Gastroesophageal sphincter (tissue), 4 donors: ENCODE results near the gene FURIN. TPM values are rescaled to one million over a fixed set of nuclear protein-coding genes. Genes with fewer than 3 reads are reported as not detected.

Experiments used
- ATAC-seq: fragments of 150-250 bp; one replicate; pipeline ENCODE4 v1.9.1; 2016; ENCODE audit warnings: mild to moderate bottlenecking, moderate library complexity
- H3K27ac ChIP-seq, 4 donors: fragments of 200-600 bp; sonication (generic) in 3 of 4; 1 replicate in 3 of 4; 2 replicates in 1 of 4; pipeline ENCODE4 v1.5.1; 2016 to 2019
- H3K27me3 ChIP-seq: fragments of 200-600 bp; sonication (generic); one replicate; pipeline ENCODE4 v1.5.1; 2019
- H3K36me3 ChIP-seq, 2 donors: fragments of 200-600 bp; sonication (generic); one replicate each; pipeline ENCODE4 v1.5.1; 2019; ENCODE audit warnings: control low read depth in 1 of 2
- H3K4me1 ChIP-seq, 3 donors: fragments of 200-600 bp; sonication (generic); 1 replicate in 2 of 3; 2 replicates in 1 of 3; pipeline ENCODE4 v1.5.1; 2016 to 2019; ENCODE audit warnings: control low read depth in 2 of 3
- H3K4me3 ChIP-seq, 2 donors: fragments of 200-600 bp; sonication (generic); one replicate each; pipeline ENCODE4 v1.5.1; 2019; ENCODE audit warnings: mild to moderate bottlenecking in 1 of 2, moderate library complexity in 1 of 2
- H3K9me3 ChIP-seq, 3 donors: fragments of 200-600 bp; sonication (generic); one replicate each; pipeline ENCODE4 v1.5.1; 2017 to 2019; ENCODE audit warnings: control low read depth in 2 of 3
- CTCF ChIP-seq, 4 experiments: fragments of 200-600 bp in 2 of 4; fragments of 450-650 bp in 2 of 4; sonication (generic) in 1 of 4; IDR thresholded peaks; one replicate each; pipeline ENCODE4 v1.5.1; 2017 to 2019; ENCODE audit warnings: antibody characterized with exemption in 4 of 4, mild to moderate bottlenecking in 2 of 4, moderate library complexity in 2 of 4
- EP300 ChIP-seq: sonication (generic); formaldehyde crosslinking; IDR thresholded peaks from one replicate; pipeline ENCODE4 v1.6.1; 2017; ENCODE audit warnings: antibody characterized with exemption, mild to moderate bottlenecking
- POLR2A ChIP-seq, 2 donors: fragments of 450-650 bp; IDR thresholded peaks; one replicate each; pipeline ENCODE4 v1.6.1; 2017; ENCODE audit warnings: antibody characterized with exemption in 2 of 2, mild to moderate bottlenecking in 2 of 2, moderate library complexity in 1 of 2
- POLR2AphosphoS5 ChIP-seq: sonication (generic); formaldehyde crosslinking; IDR thresholded peaks from one replicate; pipeline ENCODE4 v1.6.1; 2017; ENCODE audit warnings: antibody characterized with exemption
- WGBS, 2 donors: methylation state at CpG; one replicate each; pipeline ENCODE4 v1.1.5; 2018; ENCODE audit warnings: low coverage in 1 of 2; 5-methylcytosine and 5-hydroxymethylcytosine counted together
- total RNA-seq, 4 donors: library from RNA; depleted of rRNA; stranded (reverse); fragments of >200 nt; gene quantifications; one replicate each; pipeline ENCODE4 v1.1.0, GENCODE V29; 2016

FURIN gene
- total RNA-seq, 4 donors from 2014 or later: 34.1 to 75.4 (median 59.8) TPM

- H3K9me3 ChIP-seq: no peaks in the 10 kb centered on the region
- TF ChIP-seq CTCF (IDR thresholded peaks at IDR 0.05) (no peak), POLR2AphosphoS5 (no peak), POLR2A (IDR thresholded peaks at IDR 0.05) (no peak), EP300 (no peak)
- ATAC-seq: no peak
- peaks cover 0 to 43% (median 8%) of the 10 kb centered on the region in 3 donors for H3K4me1 ChIP-seq
- peak overlapping the region in 1 of 2 donors; percentile 89 for H3K4me3 ChIP-seq
- 43 to 44% methylated on average over 9 to 13 of the region's 14 CpGs for WGBS, 2 donors
- H3K27me3 ChIP-seq: no peaks in the 10 kb centered on the region
- peaks cover 0 to 19% of the 10 kb centered on the region in 2 donors for H3K36me3 ChIP-seq
- H3K27ac ChIP-seq: peak overlapping the region; percentile 84 to 98 (median 94)
Observed at GRCh38 chr15:90901175-90902039, 33.0 kb downstream of the FURIN start.

- 0 to 2% methylated on average over 5 to 10 of the region's 71 CpGs for WGBS, 2 donors
- peak; percentile 60 to 69 for TF ChIP-seq POLR2A (IDR thresholded peaks at IDR 0.05)
- peak in 3 of 4 experiments; percentile 70 to 90 (median 78) for TF ChIP-seq CTCF (IDR thresholded peaks at IDR 0.05)
- TF ChIP-seq POLR2AphosphoS5: peak; percentile 51
- no peak for TF ChIP-seq EP300
- peak; percentile 95 for ATAC-seq
Observed at GRCh38 chr15:90902040-90902839, 33.9 kb downstream of the FURIN start.

GRCh38 chr15:90902840-90903732, 34.7 kb downstream of the FURIN start, which contains the start of gene MAN2A2:
MAN2A2 (plus strand) TSS chr15:90903302; CDS start chr15:90904208, 906 bp downstream.
- Histone ChIP-seq H3K27ac (peak within 1 kb of the TSS; percentile 84 to 98 (median 94)), H3K27me3 (no peaks in the 10 kb centered on the region), H3K4me1 (peaks cover 0 to 58% (median 8%) of the 10 kb centered on the region in 3 donors), H3K36me3 (peaks cover 0 to 34% of the 10 kb centered on the region in 2 donors), H3K4me3 (peak within 1 kb of the TSS; percentile 77 to 89), H3K9me3 (no peaks in the 10 kb centered on the region)
- 60% methylated on average over 1 of the region's 81 CpGs; no CpG with 5 or more reads in 1 of the 2 donors for WGBS, 2 donors
- peak in 1 of 2 donors; percentile 14 for TF ChIP-seq POLR2A (IDR thresholded peaks at IDR 0.05)
- TF ChIP-seq EP300: no peak
- ATAC-seq: peak; percentile 60

More at GRCh38 chr15:90902040-90902839, 33.9 kb downstream of the FURIN start:
- H3K27ac ChIP-seq: peak overlapping the region; percentile 84 to 98 (median 94)
- peak overlapping the region; percentile 42 to 89 for H3K4me3 ChIP-seq
- H3K27me3 ChIP-seq: no peaks in the 10 kb centered on the region
- H3K36me3 ChIP-seq: peaks cover 0 to 26% of the 10 kb centered on the region in 2 donors
- no peaks in the 10 kb centered on the region for H3K9me3 ChIP-seq
- peaks cover 0 to 52% (median 8%) of the 10 kb centered on the region in 3 donors for H3K4me1 ChIP-seq

GRCh38 chr15:90903733-90904536, 35.5 kb downstream of the FURIN start:
- H3K4me1 ChIP-seq: peaks cover 0 to 66% (median 8%) of the 10 kb centered on the region in 3 donors
- WGBS, 2 donors: 60% methylated on average over 5 of the region's 18 CpGs; no CpG with 5 or more reads in 1 of the 2 donors
- no peaks in the 10 kb centered on the region for H3K9me3 ChIP-seq
- peak overlapping the region in 3 of 4 donors; percentile 93 to 98 (median 95) for H3K27ac ChIP-seq
- no peak for ATAC-seq
- H3K27me3 ChIP-seq: no peaks in the 10 kb centered on the region
- peak overlapping the region; percentile 77 to 89 for H3K4me3 ChIP-seq
- TF ChIP-seq CTCF (IDR thresholded peaks at IDR 0.05): no peak
- TF ChIP-seq POLR2A (IDR thresholded peaks at IDR 0.05): no peak
- no peak for TF ChIP-seq POLR2AphosphoS5
- H3K36me3 ChIP-seq: peaks cover 0 to 43% of the 10 kb centered on the region in 2 donors
